ENCODE results near the gene PDGFRA.
"Not testable (repeated sequence)": the region's sequence is repeated elsewhere in the genome, so short reads cannot be mapped to it uniquely, and the experiment has no call there.

PDGFRA gene

DNA sequence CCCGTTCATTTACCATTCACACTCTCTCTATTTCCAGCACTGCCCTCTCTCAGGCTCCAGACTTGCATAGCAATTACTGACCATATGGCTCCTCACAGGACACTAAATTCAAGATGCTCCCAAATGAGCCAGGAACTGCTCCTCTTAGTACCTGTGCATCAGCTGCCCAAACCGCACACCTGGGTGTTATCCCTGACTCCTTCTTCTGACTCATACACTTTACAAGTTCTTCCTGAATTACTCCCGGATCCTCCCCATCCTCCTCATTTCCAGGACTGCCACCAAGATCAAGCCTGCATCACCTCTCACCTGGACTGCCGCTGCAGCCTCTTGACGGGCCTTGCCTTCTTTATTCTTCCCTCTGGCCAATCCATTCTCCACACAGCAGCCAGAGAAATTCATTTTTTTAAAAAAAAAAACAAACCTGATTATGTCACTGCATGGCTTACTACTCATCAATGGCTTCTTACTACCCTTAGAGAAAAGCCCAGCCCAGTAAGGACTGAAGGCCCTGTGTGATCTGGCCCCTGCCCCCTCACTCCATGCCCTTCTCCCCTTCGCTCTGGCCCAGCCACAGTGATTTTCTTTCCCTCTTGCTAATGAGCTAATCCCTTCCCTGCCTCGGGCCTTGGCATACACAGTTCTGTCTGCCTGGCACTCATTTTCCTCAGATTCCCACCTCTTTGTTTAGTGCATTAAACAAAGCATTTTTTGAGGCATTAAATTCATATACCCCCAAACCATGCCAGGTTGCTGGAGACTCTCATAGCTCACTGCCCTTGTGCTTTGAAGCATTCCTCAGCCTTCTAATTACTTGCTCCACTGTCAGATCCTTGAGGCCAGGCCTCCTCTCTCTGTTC lies 92.0 kb downstream of the PDGFRA start:
- no peak for DNase-seq

DNA sequence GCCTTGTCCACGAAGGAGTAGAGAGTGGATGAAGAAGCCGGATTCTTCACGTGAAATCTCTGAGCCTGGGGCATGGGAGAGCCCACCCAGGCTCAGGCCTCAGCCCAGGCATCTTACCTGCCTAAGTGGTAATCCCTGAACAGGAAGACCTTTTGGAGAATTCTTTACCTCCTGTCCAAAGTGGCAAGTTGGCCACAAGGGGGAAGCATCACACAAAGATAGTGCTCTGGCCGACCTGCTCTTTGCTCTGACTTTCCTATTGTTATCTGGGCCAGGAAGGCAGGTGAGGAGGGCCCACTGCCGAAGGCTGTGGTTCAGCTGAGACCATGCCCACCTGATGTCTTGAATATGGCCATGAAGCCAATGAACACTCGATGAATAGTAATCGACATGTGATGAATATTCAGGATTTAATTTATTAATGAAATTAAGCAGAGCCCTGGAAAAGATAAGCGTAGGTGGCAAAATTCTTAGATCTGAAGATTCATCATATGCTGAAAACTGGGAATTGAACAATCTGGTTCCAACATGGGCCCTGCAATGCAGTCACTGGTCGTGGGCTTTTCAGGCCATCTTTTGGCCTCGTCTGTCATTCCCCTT lies 93.8 kb downstream of the PDGFRA start:
- peak; percentile 21 to 40 for DNase-seq

DNA sequence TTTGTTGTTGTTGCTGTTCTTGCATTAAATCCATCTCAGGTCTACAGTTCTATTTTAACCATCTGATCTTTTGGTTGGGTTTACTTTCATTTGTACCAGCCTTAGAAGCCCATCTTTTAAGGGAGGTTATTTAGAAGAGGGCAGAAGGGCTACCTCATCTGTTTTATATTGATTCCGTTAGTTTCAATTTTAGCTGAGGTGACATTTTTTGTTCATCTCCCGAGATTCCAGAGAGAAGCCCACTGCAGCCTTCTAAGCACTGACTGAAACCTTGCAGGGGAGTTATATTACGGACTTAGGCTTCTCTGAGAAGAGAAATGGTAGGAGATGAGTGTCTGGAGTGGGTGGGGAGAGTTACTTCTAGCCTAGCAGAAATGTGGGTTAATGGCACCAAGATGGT lies 101.8 kb downstream of the PDGFRA start:
- DNase-seq: no peak

GRCh38 chr4:54332542-54332941 lies 103.4 kb downstream of the PDGFRA start:
- DNase-seq: no peak

- DNase-seq: no peak
These were observed 104.6 kb downstream of the PDGFRA start for GRCh38 chr4:54333657-54334056.

DNA sequence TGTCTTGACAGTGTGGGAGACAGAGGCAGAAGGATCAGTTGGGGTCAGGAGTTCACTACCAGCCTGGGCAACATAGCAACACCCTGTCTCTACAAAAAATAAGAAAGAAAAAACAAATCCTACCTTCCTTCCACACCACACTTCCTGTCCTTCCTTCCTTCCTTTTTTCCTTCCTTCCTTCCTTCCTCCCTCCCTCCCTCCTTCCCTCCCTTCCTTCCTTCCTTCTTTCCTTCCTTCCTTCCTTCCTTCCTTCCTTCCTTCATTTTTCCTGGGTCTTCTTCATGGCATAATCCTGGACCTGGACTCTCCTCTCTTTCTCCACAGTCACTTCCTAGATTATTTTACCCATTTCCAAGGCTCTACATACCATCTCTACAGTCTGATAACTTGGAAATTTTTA lies 105.7 kb downstream of the PDGFRA start:
- not testable (repeated sequence) for DNase-seq

DNA sequence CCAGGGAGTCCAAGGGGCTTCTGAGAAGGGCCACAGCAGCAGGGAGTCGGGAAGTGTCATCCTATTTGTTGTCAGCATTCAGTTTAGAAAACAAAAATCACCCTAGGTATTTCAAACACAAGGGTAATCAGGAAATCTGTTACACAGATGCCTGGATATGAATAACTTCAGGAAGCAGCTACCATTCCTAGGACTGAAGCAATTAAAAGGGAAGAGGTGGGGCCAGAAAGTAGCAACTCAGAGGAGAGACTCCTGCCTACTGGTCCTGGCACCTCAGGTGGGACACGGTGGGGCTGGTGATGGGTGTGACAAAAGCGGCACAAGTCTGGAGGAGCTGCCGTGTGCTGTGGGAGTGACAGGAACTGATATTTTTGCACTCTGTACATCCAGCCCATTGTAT lies 107.9 kb downstream of the PDGFRA start:
- DNase-seq: no peak

DNA sequence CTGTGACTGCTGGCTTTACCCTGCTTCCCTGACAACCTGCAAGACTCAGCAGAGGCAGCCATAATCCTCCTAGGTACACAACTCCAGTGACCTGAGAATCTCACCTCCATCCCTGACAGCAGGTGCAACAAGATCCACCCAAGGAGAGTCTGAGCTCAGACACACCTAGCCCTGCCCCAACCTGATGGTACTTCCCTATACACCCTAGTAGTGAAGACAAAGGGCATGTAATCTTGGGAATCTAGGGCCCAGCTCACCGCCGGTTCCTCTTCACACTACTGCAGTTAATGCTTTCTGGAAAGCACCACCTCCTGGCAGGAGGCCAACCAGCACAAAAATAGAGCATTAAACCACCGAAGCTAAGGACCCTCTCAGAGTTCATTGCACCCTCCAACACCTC lies 113.0 kb downstream of the PDGFRA start:
- DNase-seq: not testable (repeated sequence)
